ENCODE measurements around the gene ZNF662.

The ZNF662 gene

GRCh38 chr3:42964266-42964665 is 58.3 kb downstream of the ZNF662 start:
- TF ChIP-seq, protein P1, sequence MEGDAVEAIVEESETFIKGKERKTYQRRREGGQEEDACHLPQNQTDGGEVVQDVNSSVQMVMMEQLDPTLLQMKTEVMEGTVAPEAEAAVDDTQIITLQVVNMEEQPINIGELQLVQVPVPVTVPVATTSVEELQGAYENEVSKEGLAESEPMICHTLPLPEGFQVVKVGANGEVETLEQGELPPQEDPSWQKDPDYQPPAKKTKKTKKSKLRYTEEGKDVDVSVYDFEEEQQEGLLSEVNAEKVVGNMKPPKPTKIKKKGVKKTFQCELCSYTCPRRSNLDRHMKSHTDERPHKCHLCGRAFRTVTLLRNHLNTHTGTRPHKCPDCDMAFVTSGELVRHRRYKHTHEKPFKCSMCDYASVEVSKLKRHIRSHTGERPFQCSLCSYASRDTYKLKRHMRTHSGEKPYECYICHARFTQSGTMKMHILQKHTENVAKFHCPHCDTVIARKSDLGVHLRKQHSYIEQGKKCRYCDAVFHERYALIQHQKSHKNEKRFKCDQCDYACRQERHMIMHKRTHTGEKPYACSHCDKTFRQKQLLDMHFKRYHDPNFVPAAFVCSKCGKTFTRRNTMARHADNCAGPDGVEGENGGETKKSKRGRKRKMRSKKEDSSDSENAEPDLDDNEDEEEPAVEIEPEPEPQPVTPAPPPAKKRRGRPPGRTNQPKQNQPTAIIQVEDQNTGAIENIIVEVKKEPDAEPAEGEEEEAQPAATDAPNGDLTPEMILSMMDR (IDR thresholded peaks at IDR 0.05; ENCODE audit: low read length), result no peak
- no peak for TF ChIP-seq EZH2phosphoT487 (IDR thresholded peaks at IDR 0.05; ENCODE audit: low read length)
- no peak for TF ChIP-seq EZH2 (optimal IDR thresholded peaks at IDR 0.05; ENCODE audit: low read depth, low read length)
- Histone ChIP-seq H2AFZ (ENCODE audit: low read length) (no peak overlapping the region), H3K36me3 (replicated peaks; ENCODE audit: insufficient read depth, low read length) (no peaks in the 10 kb centered on the region), H3F3A (ENCODE audit: insufficient read depth, low read length) (no peaks in the 10 kb centered on the region), H4K20me1 (ENCODE audit: insufficient read depth, low read length) (no peaks in the 10 kb centered on the region), H3K9me2 (replicated peaks; ENCODE audit: insufficient read depth, low read length) (no peaks in the 10 kb centered on the region), H3K79me2 (ENCODE audit: low read length) (no peaks in the 10 kb centered on the region), H3K4me1 (ENCODE audit: low read length) (no peaks in the 10 kb centered on the region), H3K27me3 (replicated peaks; ENCODE audit: insufficient read depth, low read length) (no peaks in the 10 kb centered on the region), H3K4me3 (ENCODE audit: low read length) (no peak overlapping the region), H3K27ac (ENCODE audit: low read length) (no peak overlapping the region), H3K4me2 (ENCODE audit: low read depth, low read length) (no peak overlapping the region), H3K9ac (ENCODE audit: low read length) (no peak overlapping the region), H3K9me3 (replicated peaks; ENCODE audit: insufficient read depth, low read length) (no peaks in the 10 kb centered on the region)
- no peak for DNase-seq
